Smooth muscle cell (in vitro differentiated cells): ENCODE data around the gene CIAO3. TPM values are rescaled to one million over a fixed set of nuclear protein-coding genes. Genes with fewer than 3 reads are reported as not detected.

ENCODE experiments used
- DNase-seq: peaks from one replicate; lab custom pipeline; 2025; ENCODE audit not compliant: unreplicated experiment; lab: John Stamatoyannopoulos, UW
- H2AFZ ChIP-seq: fragments of 200-600 bp; sonication (generic); 2 replicates; pipeline ENCODE4 v1.6.0; 2016; ENCODE audit warnings: antibody characterized with exemption, low read depth, mild to moderate bottlenecking
- H3F3A ChIP-seq: fragments of 200-600 bp; sonication (generic); 2 replicates; pipeline ENCODE4 v1.6.0; 2017; ENCODE audit warnings: antibody characterized with exemption, low read depth
- H3K27ac ChIP-seq: fragments of 200-600 bp; sonication (generic); 2 replicates; pipeline ENCODE4 v1.5.1; 2016; ENCODE audit warnings: low read depth, mild to moderate bottlenecking
- H3K27me3 ChIP-seq: fragments of 200-600 bp; sonication (generic); 2 replicates; pipeline ENCODE4 v1.6.1; 2016; ENCODE audit warnings: low read depth, mild to moderate bottlenecking
- H3K36me3 ChIP-seq: fragments of 200-600 bp; sonication (generic); 2 replicates; pipeline ENCODE4 v1.5.1; 2016; ENCODE audit warnings: low read depth
- H3K4me1 ChIP-seq: fragments of 200-600 bp; sonication (generic); 2 replicates; pipeline ENCODE4 v1.5.1; 2016; ENCODE audit warnings: low read depth
- H3K4me2 ChIP-seq: fragments of 200-600 bp; sonication (generic); 2 replicates; pipeline ENCODE4 v1.6.0; 2016; ENCODE audit warnings: mild to moderate bottlenecking
- H3K4me3 ChIP-seq: fragments of 200-600 bp; sonication (generic); 2 replicates; pipeline ENCODE4 v1.5.1; 2016; ENCODE audit warnings: mild to moderate bottlenecking
- H3K79me2 ChIP-seq: fragments of 200-600 bp; sonication (generic); 2 replicates; pipeline ENCODE4 v1.6.0; 2016; ENCODE audit warnings: low read depth, mild to moderate bottlenecking
- H3K9ac ChIP-seq: fragments of 200-600 bp; sonication (generic); 2 replicates; pipeline ENCODE4 v1.6.0; 2016; ENCODE audit warnings: low read depth
- H3K9me3 ChIP-seq: fragments of 200-600 bp; sonication (generic); replicated peaks from 2 replicates; pipeline ENCODE4 v1.5.1; 2016; ENCODE audit warnings: low read depth
- H4K20me1 ChIP-seq: fragments of 200-600 bp; sonication (generic); 2 replicates; pipeline ENCODE4 v1.6.0; 2016; ENCODE audit warnings: low read depth
- WGBS: methylation state at CpG from one replicate; pipeline ENCODE4 v1.1.7; 2016; ENCODE audit warnings: low lambda C conversion rate; 5-methylcytosine and 5-hydroxymethylcytosine counted together
- polyA plus RNA-seq: library from polyadenylated mRNA; unstranded; fragments of >200 nt; fragmentation: Nextera tagmentation; extraction: Ambion mirVana; gene quantifications from 2 replicates; pipeline ENCODE4 v1.2.1, GENCODE V29; 2016
- total RNA-seq: library from RNA; depleted of rRNA; stranded (reverse); fragments of >200 nt; gene quantifications from 2 replicates; pipeline ENCODE4 v1.2.3, GENCODE V29; 2014
- TF ChIP-seq, protein P1 (sequence below): fragments of 200-600 bp; sonication (generic); IDR thresholded peaks from 2 replicates; pipeline ENCODE4 v1.5.1; 2017; ENCODE audit warnings: borderline replicate concordance, mild to moderate bottlenecking, antibody characterized with exemption; ENCODE audit not compliant: insufficient read depth, poor library complexity, severe bottlenecking

The CIAO3 gene
- total and polyA plus RNA-seq, 2 experiments from 2014 or later, result 19.7 to 39.6 TPM

DNA sequence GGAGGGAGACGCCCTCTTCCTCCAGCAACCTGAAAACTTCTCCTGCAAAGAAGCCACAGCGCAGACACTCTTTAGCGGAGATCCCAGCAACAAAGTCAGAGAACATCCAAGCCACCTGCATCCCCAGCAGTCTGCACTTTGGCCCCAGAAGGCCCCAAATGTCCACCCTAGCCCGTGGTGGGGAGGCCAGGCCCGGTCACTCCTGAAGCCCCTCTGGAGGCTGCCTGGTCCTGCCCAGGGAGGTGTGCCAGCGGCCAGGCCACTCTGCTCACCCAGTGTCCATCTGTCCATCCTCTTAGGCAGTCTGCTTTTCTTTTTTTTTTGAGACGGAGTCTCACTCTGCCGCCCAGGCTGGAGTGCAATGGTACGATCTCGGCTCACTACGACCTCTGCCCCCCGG is 8.5 kb downstream of the CIAO3 start:
- Histone ChIP-seq H2AFZ (no peak overlapping the region), H4K20me1 (no peaks in the 10 kb centered on the region), H3K4me3 (no peak overlapping the region), H3K9me3 (no peaks in the 10 kb centered on the region), H3K36me3 (no peaks in the 10 kb centered on the region), H3K4me2 (no peak overlapping the region), H3K4me1 (peaks cover 9% of the 10 kb centered on the region), H3K27ac (no peak overlapping the region), H3K9ac (no peak overlapping the region), H3K79me2 (no peaks in the 10 kb centered on the region), H3K27me3 (no peaks in the 10 kb centered on the region), H3F3A (no peaks in the 10 kb centered on the region)
- WGBS, result 98% methylated on average over 12 of the region's 12 CpGs
- no peak for DNase-seq
- TF ChIP-seq, protein P1, sequence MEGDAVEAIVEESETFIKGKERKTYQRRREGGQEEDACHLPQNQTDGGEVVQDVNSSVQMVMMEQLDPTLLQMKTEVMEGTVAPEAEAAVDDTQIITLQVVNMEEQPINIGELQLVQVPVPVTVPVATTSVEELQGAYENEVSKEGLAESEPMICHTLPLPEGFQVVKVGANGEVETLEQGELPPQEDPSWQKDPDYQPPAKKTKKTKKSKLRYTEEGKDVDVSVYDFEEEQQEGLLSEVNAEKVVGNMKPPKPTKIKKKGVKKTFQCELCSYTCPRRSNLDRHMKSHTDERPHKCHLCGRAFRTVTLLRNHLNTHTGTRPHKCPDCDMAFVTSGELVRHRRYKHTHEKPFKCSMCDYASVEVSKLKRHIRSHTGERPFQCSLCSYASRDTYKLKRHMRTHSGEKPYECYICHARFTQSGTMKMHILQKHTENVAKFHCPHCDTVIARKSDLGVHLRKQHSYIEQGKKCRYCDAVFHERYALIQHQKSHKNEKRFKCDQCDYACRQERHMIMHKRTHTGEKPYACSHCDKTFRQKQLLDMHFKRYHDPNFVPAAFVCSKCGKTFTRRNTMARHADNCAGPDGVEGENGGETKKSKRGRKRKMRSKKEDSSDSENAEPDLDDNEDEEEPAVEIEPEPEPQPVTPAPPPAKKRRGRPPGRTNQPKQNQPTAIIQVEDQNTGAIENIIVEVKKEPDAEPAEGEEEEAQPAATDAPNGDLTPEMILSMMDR, result no peak

DNA sequence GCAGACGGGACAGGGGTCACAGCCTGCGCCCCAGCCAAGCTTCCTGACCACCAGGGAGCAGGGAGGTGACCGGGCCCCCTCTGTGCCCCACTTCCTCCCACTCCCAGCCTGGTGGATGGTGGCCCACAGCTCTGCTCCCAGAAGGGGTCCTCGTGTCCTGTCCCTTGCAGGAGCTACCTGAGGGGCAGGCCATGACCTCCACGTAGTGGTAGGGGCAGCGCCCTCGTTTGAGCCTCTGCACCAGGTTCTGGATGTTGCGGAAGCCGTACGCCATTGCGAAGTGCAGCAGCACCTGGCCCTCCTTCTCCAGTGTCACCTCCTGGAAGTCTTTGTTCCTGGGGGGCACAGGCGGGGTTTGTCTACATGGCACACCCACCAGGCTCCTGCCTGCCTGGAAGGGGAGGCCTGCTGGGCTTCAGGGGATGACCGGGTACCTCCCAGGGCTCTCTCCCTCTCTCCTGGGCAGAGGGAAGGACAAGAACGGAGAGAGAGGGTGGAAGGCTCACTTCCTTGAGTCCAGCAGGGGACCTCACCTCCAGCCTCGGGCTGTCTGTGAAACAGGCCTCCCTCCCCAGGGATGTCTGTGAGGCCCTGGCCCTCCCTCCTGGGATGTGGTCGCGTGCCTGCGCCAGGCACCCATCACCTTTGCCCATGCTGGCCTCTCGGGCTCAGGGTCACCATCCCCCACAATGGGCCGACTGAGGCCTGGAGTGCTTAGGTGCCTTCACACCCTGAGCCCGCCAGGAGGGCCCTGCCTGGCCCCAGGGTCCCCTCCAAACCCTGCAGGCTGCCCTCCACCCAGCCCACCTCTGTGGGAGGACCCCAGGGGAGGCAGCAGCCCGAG is 9.9 kb downstream of the CIAO3 start:
- H3K79me2 ChIP-seq, result no peaks in the 10 kb centered on the region
- TF ChIP-seq, protein P1, result no peak
- H3K4me2 ChIP-seq, result no peak overlapping the region
- H4K20me1 ChIP-seq, result no peaks in the 10 kb centered on the region
- H3K27me3 ChIP-seq, result no peaks in the 10 kb centered on the region
- no peak for DNase-seq
- H3K9ac ChIP-seq, result no peak overlapping the region
- H3K36me3 ChIP-seq, result no peaks in the 10 kb centered on the region
- no peak overlapping the region for H2AFZ ChIP-seq
- H3K9me3 ChIP-seq, result no peaks in the 10 kb centered on the region
- H3K27ac ChIP-seq, result no peak overlapping the region
- WGBS, result 93% methylated on average over 22 of the region's 22 CpGs
- peaks cover 10% of the 10 kb centered on the region for H3K4me1 ChIP-seq
- H3F3A ChIP-seq, result peaks cover 4% of the 10 kb centered on the region
- H3K4me3 ChIP-seq, result no peak overlapping the region

DNA sequence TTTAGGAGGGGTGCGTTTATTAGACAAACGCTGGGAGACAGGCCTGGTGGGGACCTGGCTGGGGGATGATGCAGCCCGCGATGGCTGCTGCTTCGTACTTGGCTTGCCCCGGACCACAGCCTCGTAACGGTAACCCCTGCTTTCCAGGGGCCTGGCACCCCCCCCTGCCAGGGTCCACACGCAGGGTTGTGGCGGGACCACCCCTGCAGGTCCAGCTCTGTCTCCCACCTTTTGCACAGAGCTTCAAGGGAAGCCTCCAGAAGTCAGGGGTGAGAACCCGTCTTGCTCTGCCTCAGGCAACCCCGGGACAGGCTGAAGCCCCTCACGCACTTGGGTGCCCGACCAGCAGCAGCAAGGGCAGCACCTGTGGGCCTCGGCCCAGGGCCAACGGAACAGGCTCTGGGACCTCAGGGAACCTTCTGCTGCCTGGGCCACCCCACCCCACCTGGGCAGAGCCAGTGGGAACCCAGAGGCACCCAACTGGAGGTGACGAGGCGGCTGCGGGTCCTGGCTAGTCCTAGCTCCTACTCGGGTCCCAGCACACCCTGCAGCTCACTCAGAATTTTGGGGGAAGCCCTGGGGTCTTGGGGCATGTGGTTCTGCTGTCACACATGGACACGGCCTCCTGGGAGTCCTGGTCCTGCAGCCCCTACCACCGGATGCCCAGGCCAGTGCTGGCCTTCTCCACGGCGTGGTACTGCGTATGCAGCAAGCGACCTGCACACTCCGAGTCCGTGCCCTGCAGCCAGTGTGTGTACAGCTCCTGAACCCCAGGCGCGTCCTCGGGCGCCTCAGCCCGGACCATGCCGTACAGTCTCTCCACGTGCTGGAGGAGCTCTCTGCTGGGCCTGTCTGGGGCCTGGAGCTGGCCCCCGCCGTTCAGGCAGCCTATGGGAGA is 10.8 kb downstream of the CIAO3 start:
- H3K4me1 ChIP-seq, result peaks cover 10% of the 10 kb centered on the region
- no peak overlapping the region for H3K4me2 ChIP-seq
- H3K9me3 ChIP-seq, result no peaks in the 10 kb centered on the region
- peaks cover 4% of the 10 kb centered on the region for H3F3A ChIP-seq
- no peaks in the 10 kb centered on the region for H3K79me2 ChIP-seq
- no peak overlapping the region for H3K4me3 ChIP-seq
- no peak for DNase-seq
- H3K27me3 ChIP-seq, result no peaks in the 10 kb centered on the region
- H3K9ac ChIP-seq, result no peak overlapping the region
- WGBS, result 96% methylated on average over 37 of the region's 37 CpGs
- TF ChIP-seq, protein P1, result no peak
- H3K36me3 ChIP-seq, result no peaks in the 10 kb centered on the region
- H3K27ac ChIP-seq, result no peak overlapping the region
- no peak overlapping the region for H2AFZ ChIP-seq
- no peaks in the 10 kb centered on the region for H4K20me1 ChIP-seq
